Measurements from ENCODE around the gene SPDYE11.
"Not testable (repeated sequence)": the region's sequence is repeated elsewhere in the genome, so short reads cannot be mapped to it uniquely, and the experiment has no call there.

GRCh38 chr7:73085938-73086337 lies 28.2 kb upstream of the SPDYE11 start, which contains the start of gene SPDYE9:
- not testable (repeated sequence) for TF ChIP-seq POLR2A, CTCF (IDR thresholded peaks at IDR 0.05)
